ENCODE data around the gene TTBK1. TPM values are rescaled to one million over a fixed set of nuclear protein-coding genes. Genes with fewer than 3 reads are reported as not detected.

TTBK1 gene
- polyA plus RNA-seq, 2 of the 4 experiments (the other 2 are of a cell fraction) = 0.04 TPM; not detected in 1

DNA sequence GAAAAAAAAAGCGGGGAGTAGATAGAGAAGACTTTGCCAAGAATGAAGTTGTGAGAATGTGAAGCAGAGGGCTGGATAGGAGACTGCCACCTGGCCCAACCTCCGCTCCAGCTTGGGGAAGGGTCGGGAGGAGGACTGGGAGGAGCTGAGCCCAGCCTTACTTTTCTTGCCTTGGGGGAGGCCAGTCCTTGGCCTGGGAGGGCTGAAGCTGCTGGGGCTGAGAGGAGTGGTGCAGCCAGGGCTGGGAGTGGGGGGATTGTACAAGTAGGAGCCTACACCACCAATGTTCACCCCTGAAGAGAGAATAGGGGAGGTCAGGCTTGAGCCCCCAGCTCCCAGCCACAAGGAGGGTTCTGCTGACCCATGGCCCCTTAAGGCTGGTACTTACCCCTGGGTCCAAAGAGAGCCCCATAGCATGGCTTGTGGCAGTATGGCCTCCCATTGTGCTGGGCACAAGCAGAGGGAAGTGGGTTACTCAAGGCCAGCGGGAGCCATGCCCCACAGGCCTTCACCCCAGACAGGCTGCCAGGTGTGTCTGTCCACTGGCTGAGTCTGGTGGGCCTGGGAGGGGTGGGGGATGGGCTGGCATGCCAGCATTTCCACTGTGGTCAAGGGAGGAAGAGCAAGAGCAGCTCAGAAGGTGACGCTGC lies 64.3 kb downstream of the TTBK1 start:
- DNase-seq (ENCODE audit: low read depth in 1 of 2, low spot score in 1 of 2) (no peak), ATAC-seq (peak; percentile 9 to 16; a peak in 2 of 6 replicates), FAIRE-seq (no peak)
- 78% methylated on average over 3 of the region's 5 CpGs for WGBS (ENCODE audit: missing lambda C conversion rate)
- Histone ChIP-seq H3K4me1 (peaks cover 12% of the 10 kb centered on the region), H3K4me2 (peak overlapping the region; percentile 100; the same call in 2 of the 3 replicates), H3K9me3 (no peaks in the 10 kb centered on the region), H3K4me3 (no peak overlapping the region), H3K27ac (no peak overlapping the region)
- ChIA-PET CTCF (interaction anchor here (0.7 to 5.3 kb wide), 20 partner anchors 9 to 199 kb away, joined by 3 to 22 read pairs (median 4); partner anchors contain the start of genes DNPH1 and SLC22A7), POLR2A (interaction anchor here (1.2 kb wide), 1 partner anchor 27 kb away, joined by 3 read pairs; no protein-coding TSS in a partner anchor)
- TF ChIP-seq RARB (CRISPR knock-in tag; IDR thresholded peaks at IDR 0.05) (no peak), HEYL (CRISPR knock-in tag; IDR thresholded peaks at IDR 0.05) (no peak), MYC (IDR thresholded peaks at IDR 0.05; ENCODE audit: borderline replicate concordance, low read length) (no peak), POLR2AphosphoS2 (conservative IDR thresholded peaks at IDR 0.05; ENCODE audit: low read length) (no peak), POLR2A (IDR thresholded peaks at IDR 0.05; ENCODE audit: low read length) (no peak), FOSL2 (IDR thresholded peaks at IDR 0.05) (no peak), FOSL2 (CRISPR knock-in tag; IDR thresholded peaks at IDR 0.05) (no peak), NR3C1 (IDR thresholded peaks at IDR 0.05) (no peak), SREBF2 (IDR thresholded peaks at IDR 0.05) (no peak)

- Histone ChIP-seq H3K4me3 (peak within 1 kb of the TSS; percentile 63), H3K4me1 (peaks cover 12% of the 10 kb centered on the region), H3K27ac (peak within 1 kb of the TSS; percentile 50 to 55), H3K9me3 (no peaks in the 10 kb centered on the region), H3K4me2 (peak within 1 kb of the TSS; percentile 100)
- CTCF ChIA-PET = interaction anchor here (0.6 to 5.3 kb wide), 27 partner anchors 9 to 198 kb away, joined by 3 to 22 read pairs (median 4); partner anchors contain the start of gene SLC22A7
- 6% methylated on average over 19 of the region's 39 CpGs for WGBS (ENCODE audit: missing lambda C conversion rate)
- POLR2A ChIA-PET = interaction anchor here (1.2 kb wide), 1 partner anchor 26 kb away, joined by 3 read pairs; no protein-coding TSS in a partner anchor
- peak; percentile 15 to 54 for DNase-seq (ENCODE audit: low read depth in 1 of 2, low spot score in 1 of 2)
- ATAC-seq = peak; percentile 83 to 92
- no peak for FAIRE-seq
- no peak for TF ChIP-seq HDAC2 (IDR thresholded peaks at IDR 0.05)
- TF ChIP-seq MAX (IDR thresholded peaks at IDR 0.05) = peak; percentile 32; the same call in 1 of the 2 replicates
- TF ChIP-seq, protein P1, sequence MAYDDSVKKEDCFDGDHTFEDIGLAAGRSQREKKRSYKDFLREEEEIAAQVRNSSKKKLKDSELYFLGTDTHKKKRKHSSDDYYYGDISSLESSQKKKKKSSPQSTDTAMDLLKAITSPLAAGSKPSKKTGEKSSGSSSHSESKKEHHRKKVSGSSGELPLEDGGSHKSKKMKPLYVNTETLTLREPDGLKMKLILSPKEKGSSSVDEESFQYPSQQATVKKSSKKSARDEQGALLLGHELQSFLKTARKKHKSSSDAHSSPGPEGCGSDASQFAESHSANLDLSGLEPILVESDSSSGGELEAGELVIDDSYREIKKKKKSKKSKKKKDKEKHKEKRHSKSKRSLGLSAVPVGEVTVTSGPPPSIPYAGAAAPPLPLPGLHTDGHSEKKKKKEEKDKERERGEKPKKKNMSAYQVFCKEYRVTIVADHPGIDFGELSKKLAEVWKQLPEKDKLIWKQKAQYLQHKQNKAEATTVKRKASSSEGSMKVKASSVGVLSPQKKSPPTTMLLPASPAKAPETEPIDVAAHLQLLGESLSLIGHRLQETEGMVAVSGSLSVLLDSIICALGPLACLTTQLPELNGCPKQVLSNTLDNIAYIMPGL (CRISPR knock-in tag; IDR thresholded peaks at IDR 0.05; ENCODE audit: borderline replicate concordance) = no peak
- TF ChIP-seq RAD21 (conservative IDR thresholded peaks at IDR 0.05 in 1 of 2, IDR thresholded peaks at IDR 0.05 in 1 of 2) = 0 out of 5 replicates have a peak, but pooled peaks of 1 of the 2 experiments have one; percentile 21
- no peak for TF ChIP-seq RNF2 (IDR thresholded peaks at IDR 0.05; ENCODE audit: borderline replicate concordance, low read depth)
- TF ChIP-seq, protein P2, sequence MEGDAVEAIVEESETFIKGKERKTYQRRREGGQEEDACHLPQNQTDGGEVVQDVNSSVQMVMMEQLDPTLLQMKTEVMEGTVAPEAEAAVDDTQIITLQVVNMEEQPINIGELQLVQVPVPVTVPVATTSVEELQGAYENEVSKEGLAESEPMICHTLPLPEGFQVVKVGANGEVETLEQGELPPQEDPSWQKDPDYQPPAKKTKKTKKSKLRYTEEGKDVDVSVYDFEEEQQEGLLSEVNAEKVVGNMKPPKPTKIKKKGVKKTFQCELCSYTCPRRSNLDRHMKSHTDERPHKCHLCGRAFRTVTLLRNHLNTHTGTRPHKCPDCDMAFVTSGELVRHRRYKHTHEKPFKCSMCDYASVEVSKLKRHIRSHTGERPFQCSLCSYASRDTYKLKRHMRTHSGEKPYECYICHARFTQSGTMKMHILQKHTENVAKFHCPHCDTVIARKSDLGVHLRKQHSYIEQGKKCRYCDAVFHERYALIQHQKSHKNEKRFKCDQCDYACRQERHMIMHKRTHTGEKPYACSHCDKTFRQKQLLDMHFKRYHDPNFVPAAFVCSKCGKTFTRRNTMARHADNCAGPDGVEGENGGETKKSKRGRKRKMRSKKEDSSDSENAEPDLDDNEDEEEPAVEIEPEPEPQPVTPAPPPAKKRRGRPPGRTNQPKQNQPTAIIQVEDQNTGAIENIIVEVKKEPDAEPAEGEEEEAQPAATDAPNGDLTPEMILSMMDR (IDR thresholded peaks at IDR 0.05) = peak; percentile 23; the same call in 1 of the 3 replicates
- no peak for TF ChIP-seq HOXB13 (CRISPR knock-in tag; IDR thresholded peaks at IDR 0.05; ENCODE audit: low read depth)
- no peak for TF ChIP-seq KDM5A (IDR thresholded peaks at IDR 0.05)
- TF ChIP-seq FOSL2 (IDR thresholded peaks at IDR 0.05) = no peak
- no peak for TF ChIP-seq FOSL2 (CRISPR knock-in tag; IDR thresholded peaks at IDR 0.05)
- no peak for TF ChIP-seq BCL3 (IDR thresholded peaks at IDR 0.05)
- TF ChIP-seq FOXS1 (CRISPR knock-in tag; IDR thresholded peaks at IDR 0.05) = no peak
- TF ChIP-seq NPAS2 (CRISPR knock-in tag; IDR thresholded peaks at IDR 0.05; ENCODE audit: borderline replicate concordance) = no peak
- TF ChIP-seq ZSCAN20 (CRISPR knock-in tag; IDR thresholded peaks at IDR 0.05) = no peak
- no peak for TF ChIP-seq HEYL (CRISPR knock-in tag; IDR thresholded peaks at IDR 0.05)
- no peak for TF ChIP-seq EP300 (IDR thresholded peaks at IDR 0.05)
- TF ChIP-seq HOXB5 (CRISPR knock-in tag; IDR thresholded peaks at IDR 0.05) = no peak
- no peak for TF ChIP-seq JUN (IDR thresholded peaks at IDR 0.05)
- no peak for TF ChIP-seq POLR2A (IDR thresholded peaks at IDR 0.05; ENCODE audit: low read length)
- no peak for TF ChIP-seq MAZ (IDR thresholded peaks at IDR 0.05; ENCODE audit: borderline replicate concordance, low read depth, low read length)
- 0 out of 3 replicates have a peak, but pooled peaks have one; percentile 7 for TF ChIP-seq SMC3 (IDR thresholded peaks at IDR 0.05)
- no peak for TF ChIP-seq KDM1A (IDR thresholded peaks at IDR 0.05; ENCODE audit: low read depth)
- TF ChIP-seq ZNF302 (CRISPR knock-in tag; IDR thresholded peaks at IDR 0.05) = no peak
- TF ChIP-seq SREBF2 (IDR thresholded peaks at IDR 0.05) = no peak
Measured at GRCh38 chr6:43308101-43308989, 65.1 kb downstream of the TTBK1 start, which contains the start of gene CRIP3. Gene CRIP3 (minus strand): TSS chr6:43308826. CDS start chr6:43308792, 34 bp downstream.

Data from A549 (cell line).